ENCODE data around the gene PNPLA2.

DNA sequence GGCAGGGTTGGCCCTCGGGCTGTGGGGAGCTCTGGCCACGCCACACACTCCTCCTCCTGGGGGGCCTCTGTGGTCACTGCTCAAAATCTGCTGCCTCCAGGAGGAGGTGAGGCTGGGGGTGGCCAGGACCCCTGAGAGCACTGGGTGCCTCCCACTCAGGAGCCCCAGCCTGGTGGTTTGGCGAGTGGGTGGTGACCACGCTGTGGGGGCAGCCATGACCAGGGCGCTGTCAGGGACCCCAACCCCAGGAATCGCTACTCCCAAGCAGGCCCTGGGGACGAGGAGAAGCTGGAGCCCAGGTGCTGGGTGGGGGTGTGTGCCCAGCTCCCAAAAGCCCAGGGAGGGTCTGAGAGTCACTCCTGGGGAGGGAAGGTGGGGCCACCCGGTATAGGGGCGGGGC, 54.1 kb downstream of the PNPLA2 start:
- TF ChIP-seq MXI1 (IDR thresholded peaks at IDR 0.05; ENCODE audit: low read depth, low read length) (no peak), SIN3A (IDR thresholded peaks at IDR 0.05; ENCODE audit: low read depth, low read length) (no peak), POLR2A (IDR thresholded peaks at IDR 0.05; ENCODE audit: low read depth, low read length) (0 out of 2 replicates have a peak, but pooled peaks have one; percentile 16), YY1 (IDR thresholded peaks at IDR 0.05; ENCODE audit: low read depth, low read length) (no peak)
- TF ChIP-seq, protein P1, sequence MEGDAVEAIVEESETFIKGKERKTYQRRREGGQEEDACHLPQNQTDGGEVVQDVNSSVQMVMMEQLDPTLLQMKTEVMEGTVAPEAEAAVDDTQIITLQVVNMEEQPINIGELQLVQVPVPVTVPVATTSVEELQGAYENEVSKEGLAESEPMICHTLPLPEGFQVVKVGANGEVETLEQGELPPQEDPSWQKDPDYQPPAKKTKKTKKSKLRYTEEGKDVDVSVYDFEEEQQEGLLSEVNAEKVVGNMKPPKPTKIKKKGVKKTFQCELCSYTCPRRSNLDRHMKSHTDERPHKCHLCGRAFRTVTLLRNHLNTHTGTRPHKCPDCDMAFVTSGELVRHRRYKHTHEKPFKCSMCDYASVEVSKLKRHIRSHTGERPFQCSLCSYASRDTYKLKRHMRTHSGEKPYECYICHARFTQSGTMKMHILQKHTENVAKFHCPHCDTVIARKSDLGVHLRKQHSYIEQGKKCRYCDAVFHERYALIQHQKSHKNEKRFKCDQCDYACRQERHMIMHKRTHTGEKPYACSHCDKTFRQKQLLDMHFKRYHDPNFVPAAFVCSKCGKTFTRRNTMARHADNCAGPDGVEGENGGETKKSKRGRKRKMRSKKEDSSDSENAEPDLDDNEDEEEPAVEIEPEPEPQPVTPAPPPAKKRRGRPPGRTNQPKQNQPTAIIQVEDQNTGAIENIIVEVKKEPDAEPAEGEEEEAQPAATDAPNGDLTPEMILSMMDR (IDR thresholded peaks at IDR 0.05 in 2 of 3, conservative IDR thresholded peaks at IDR 0.05 in 1 of 3; ENCODE audit: control insufficient read depth in 2 of 3, extremely low read depth in 1 of 3, insufficient read depth in 1 of 3, low read depth in 3 of 3, low read length in 3 of 3) = no peak

All from GM12878 (cell line).